GM19463 (cell line): ENCODE measurements around the gene C1orf56.

ENCODE experiments used
- ATAC-seq: cut with Tn5 transposase; IDR thresholded peaks from one replicate; pipeline ENCODE4 v1.9.1; 2021; ENCODE audit warnings: mild to moderate bottlenecking, moderate library complexity; ENCODE audit not compliant: unreplicated experiment

Gene C1orf56

GRCh38 chr1:151013518-151013917, 34.0 kb upstream of the C1orf56 start:
- ATAC-seq: no peak

GRCh38 chr1:151024540-151025146, 22.9 kb upstream of the C1orf56 start:
- no peak for ATAC-seq

- no peak for ATAC-seq
Measured at GRCh38 chr1:151026460-151026859, 21.1 kb upstream of the C1orf56 start.

DNA sequence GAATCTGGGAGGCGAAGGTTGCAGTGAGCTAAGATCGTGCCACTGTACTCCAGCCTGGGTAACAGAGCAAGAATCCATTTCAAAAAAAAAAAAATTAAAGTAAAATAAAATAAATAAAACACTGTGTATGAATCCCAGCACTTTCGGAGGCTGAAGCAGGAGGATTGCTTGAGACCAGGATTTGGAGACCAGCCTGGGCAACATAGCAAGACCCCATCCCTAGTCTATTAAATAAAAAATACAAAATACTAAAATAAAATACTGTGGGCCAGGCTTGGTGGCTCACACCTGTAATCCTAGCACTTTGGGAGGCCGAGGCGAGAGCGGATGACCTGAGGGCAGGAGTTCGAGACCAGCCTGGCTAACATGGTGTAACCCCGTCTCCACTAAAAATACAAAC, 15.4 kb upstream of the C1orf56 start:
- ATAC-seq: no peak

- no peak for ATAC-seq
Measured at GRCh38 chr1:151035167-151035566, 12.4 kb upstream of the C1orf56 start.

DNA sequence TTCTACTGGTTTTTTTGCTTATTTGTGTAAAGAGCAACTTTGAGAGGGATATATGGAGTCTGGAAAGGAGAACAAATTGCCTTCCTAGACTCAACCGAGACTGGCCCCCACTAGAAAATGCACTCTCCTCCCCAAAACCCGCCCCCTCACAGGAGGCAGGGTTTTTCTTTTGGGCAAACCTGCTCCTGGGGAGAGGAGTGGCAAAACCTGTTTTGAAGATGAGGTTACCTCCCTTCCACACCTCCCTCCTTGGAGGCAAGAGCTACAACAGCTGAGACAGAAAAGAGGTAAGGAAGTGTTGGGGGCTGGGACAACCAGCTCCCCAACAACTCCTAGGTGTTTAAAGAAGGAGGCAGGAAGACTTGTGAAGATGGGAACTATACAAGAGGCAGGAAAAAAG, 11.2 kb upstream of the C1orf56 start, which contains the start of gene BNIPL:
Gene BNIPL, plus strand, starts transcription at position 231 of the 400 bp plus-strand sequence. Its CDS starts 140 bp downstream, at position 371.
- no peak for ATAC-seq

GRCh38 chr1:151037032-151037431, 10.5 kb upstream of the C1orf56 start:
- no peak for ATAC-seq

DNA sequence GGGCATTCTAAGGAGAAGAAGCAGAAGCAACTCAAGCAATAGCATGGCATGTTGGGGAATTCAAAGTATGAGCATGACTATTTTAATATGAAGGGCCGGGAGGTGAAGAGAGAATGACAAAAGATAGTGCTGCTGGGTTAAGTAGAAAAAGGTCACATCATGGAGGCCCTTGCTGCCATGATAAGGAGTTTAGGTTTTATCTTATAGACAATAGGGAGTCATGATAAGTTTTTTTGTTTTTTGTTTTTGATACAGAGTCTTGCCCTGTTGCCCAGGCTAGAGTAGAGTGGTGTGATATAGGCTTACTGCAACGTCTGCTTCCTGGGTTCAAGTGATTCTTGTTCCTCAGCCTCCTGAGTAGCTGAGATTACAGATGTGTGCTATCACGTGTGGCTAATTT, 8.0 kb upstream of the C1orf56 start:
- no peak for ATAC-seq

DNA sequence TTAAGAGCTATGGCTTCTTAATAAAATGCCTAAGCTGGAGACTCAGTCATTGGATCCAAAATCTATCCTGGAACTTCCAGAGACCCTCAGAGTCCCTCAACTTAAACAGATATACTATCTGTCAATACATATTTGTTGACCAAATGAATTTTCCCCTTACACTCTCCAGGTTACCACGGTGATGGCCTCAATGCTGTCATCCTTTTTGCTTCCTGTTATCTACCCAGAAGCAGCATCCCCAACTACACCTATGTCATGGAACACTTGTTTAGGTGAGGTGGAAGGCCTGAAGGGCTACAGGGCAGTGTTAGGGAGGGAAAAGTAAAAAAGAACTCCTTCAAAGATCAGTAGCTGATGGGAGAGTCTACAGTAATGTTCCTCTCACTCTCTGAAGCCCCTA, 4.4 kb upstream of the C1orf56 start:
- ATAC-seq: no peak

DNA sequence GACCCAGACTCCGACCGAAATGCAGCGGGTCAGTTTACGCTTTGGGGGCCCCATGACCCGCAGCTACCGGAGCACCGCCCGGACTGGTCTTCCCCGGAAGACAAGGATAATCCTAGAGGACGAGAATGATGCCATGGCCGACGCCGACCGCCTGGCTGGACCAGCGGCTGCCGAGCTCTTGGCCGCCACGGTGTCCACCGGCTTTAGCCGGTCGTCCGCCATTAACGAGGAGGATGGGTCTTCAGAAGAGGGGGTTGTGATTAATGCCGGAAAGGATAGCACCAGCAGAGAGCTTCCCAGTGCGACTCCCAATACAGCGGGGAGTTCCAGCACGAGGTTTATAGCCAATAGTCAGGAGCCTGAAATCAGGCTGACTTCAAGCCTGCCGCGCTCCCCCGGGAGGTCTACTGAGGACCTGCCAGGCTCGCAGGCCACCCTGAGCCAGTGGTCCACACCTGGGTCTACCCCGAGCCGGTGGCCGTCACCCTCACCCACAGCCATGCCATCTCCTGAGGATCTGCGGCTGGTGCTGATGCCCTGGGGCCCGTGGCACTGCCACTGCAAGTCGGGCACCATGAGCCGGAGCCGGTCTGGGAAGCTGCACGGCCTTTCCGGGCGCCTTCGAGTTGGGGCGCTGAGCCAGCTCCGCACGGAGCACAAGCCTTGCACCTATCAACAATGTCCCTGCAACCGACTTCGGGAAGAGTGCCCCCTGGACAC, 534 bp downstream of the C1orf56 start:
- ATAC-seq: peak; percentile 58

GRCh38 chr1:151048645-151049032, 1.1 kb downstream of the C1orf56 start:
- ATAC-seq: no peak

GRCh38 chr1:151049458-151049857, 1.9 kb downstream of the C1orf56 start:
- ATAC-seq: no peak

- ATAC-seq: no peak
Measured at GRCh38 chr1:151050051-151050688, 2.6 kb downstream of the C1orf56 start.

GRCh38 chr1:151051356-151052009, 3.9 kb downstream of the C1orf56 start:
- ATAC-seq: no peak

- no peak for ATAC-seq
Measured at GRCh38 chr1:151054971-151055547, 7.5 kb downstream of the C1orf56 start.

- no peak for ATAC-seq
Measured at GRCh38 chr1:151055581-151055980, 8.0 kb downstream of the C1orf56 start.

- no peak for ATAC-seq
Measured at GRCh38 chr1:151056149-151056548, 8.6 kb downstream of the C1orf56 start.

DNA sequence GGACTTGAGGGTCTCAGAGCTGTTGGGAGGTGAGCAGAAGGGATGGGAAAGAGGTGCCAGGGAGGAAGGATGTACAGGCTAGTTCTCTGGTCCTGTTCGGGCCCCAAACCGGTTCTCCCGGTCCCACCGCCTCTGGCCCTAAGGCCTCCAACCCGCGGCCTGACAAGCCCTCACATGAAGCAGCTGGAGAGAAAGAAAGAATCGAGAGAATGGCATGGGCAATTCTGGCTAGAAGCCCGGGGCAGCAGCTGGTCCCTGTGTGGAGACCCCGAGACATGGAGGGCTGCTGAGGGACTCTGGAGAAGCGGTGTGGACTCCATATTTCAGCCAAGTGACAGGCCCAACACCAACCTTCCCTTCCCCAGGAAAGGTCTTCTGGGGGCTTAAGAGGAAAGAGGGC, 11.1 kb downstream of the C1orf56 start:
- ATAC-seq: no peak

- ATAC-seq: peak; percentile 86
Measured at GRCh38 chr1:151059109-151060006, 11.8 kb downstream of the C1orf56 start, which contains the start of gene CDC42SE1. TSS of gene CDC42SE1 (minus strand) at chr1:151059622. CDS start at chr1:151055730, 3,892 bp downstream.

GRCh38 chr1:151060007-151060656, 12.6 kb downstream of the C1orf56 start, which contains the start of gene MLLT11:
TSS of gene MLLT11 (plus strand) at chr1:151060397. CDS start at chr1:151067225, 6,828 bp downstream.
- ATAC-seq: no peak
